Measurements from ENCODE around the gene RNF114. TPM values are rescaled to one million over a fixed set of nuclear protein-coding genes. Genes with fewer than 3 reads are reported as not detected.

RNF114 gene
- total and polyA plus RNA-seq, 10 of the 15 experiments (the other 5 are each of a cell fraction or from before 2014, with no cell fraction given): 28.0 to 82.3 (median 47.2) TPM

DNA sequence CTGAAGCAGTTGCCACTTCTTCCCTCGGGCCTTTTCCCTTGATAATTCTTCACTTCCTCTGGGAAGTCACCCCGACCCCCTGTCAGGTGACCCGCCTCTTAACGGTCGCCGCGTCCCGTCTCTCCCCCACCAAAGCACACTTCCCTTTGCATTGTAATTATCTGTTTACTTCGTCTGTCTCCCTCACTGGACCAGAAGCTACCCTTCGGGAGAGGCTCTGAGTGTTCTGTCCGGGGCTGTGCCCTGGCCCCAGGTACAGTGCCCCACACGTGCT lies 45.8 kb downstream of the RNF114 start:
- intact Hi-C loops (cut with micrococcal nuclease; ENCODE audit: unreplicated experiment): no loop called here
- peak overlapping the region; percentile 78 for H3K4me2 ChIP-seq (ENCODE audit: control insufficient read depth, insufficient read depth)
- BruUV-seq (replicated peaks): no TSS peak
- DNase-seq (ENCODE audit: low read depth, low spot score) (no peak), FAIRE-seq (no peak), ATAC-seq (no peak)
- peak overlapping the region; percentile 71; the same call in 1 of the 2 replicates for H2AFZ ChIP-seq (ENCODE audit: control insufficient read depth, low read depth, low read length)
- no peak overlapping the region for H3K4me3 ChIP-seq
- RAD21 ChIA-PET (ENCODE audit: unreplicated experiment): interaction anchor here (0.9 to 11.4 kb wide), 6 partner anchors 24 to 188 kb away, joined by 3 to 234 read pairs (median 4); no protein-coding TSS in a partner anchor
- SMC1A ChIA-PET (ENCODE audit: uncharacterized antibody, unreplicated experiment): interaction anchor here (0.9 to 4.6 kb wide), 6 partner anchors 20 to 184 kb away, joined by 3 to 93 read pairs (median 6); no protein-coding TSS in a partner anchor
- H3K79me2 ChIP-seq (ENCODE audit: control insufficient read depth, insufficient read depth, low read length): no peaks in the 10 kb centered on the region
- no peaks in the 10 kb centered on the region for H3K9me3 ChIP-seq (replicated peaks; ENCODE audit: control insufficient read depth, insufficient read depth, low read length)
- TF ChIP-seq POLR2AphosphoS5 (IDR thresholded peaks at IDR 0.05; ENCODE audit: low read length) (no peak), MEF2B (IDR thresholded peaks at IDR 0.05; ENCODE audit: partially characterized antibody, poor library complexity, severe bottlenecking) (no peak), CHD4 (IDR thresholded peaks at IDR 0.05) (no peak), SRF (IDR thresholded peaks at IDR 0.05; ENCODE audit: low read depth in 2 of 2, low read length in 2 of 2) (no peak), KDM1A (IDR thresholded peaks at IDR 0.05; ENCODE audit: borderline replicate concordance) (no peak), ESRRA (IDR thresholded peaks at IDR 0.05; ENCODE audit: low read length) (no peak), NR2F1 (conservative IDR thresholded peaks at IDR 0.05) (no peak)
- TF ChIP-seq, protein P1, sequence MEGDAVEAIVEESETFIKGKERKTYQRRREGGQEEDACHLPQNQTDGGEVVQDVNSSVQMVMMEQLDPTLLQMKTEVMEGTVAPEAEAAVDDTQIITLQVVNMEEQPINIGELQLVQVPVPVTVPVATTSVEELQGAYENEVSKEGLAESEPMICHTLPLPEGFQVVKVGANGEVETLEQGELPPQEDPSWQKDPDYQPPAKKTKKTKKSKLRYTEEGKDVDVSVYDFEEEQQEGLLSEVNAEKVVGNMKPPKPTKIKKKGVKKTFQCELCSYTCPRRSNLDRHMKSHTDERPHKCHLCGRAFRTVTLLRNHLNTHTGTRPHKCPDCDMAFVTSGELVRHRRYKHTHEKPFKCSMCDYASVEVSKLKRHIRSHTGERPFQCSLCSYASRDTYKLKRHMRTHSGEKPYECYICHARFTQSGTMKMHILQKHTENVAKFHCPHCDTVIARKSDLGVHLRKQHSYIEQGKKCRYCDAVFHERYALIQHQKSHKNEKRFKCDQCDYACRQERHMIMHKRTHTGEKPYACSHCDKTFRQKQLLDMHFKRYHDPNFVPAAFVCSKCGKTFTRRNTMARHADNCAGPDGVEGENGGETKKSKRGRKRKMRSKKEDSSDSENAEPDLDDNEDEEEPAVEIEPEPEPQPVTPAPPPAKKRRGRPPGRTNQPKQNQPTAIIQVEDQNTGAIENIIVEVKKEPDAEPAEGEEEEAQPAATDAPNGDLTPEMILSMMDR (IDR thresholded peaks at IDR 0.05 in 2 of 3, conservative IDR thresholded peaks at IDR 0.05 in 1 of 3; ENCODE audit: control insufficient read depth in 2 of 3, extremely low read depth in 1 of 3, insufficient read depth in 1 of 3, low read depth in 3 of 3, low read length in 3 of 3): no peak
- H3K9ac ChIP-seq (ENCODE audit: control insufficient read depth, insufficient read depth, low read length): no peak overlapping the region
- no peaks in the 10 kb centered on the region for H3K27me3 ChIP-seq (replicated peaks in 1 of 2; ENCODE audit: control insufficient read depth in 2 of 2, insufficient read depth in 2 of 2, low read length in 1 of 2)
- CTCF ChIA-PET: interaction anchor here (0.6 to 14.7 kb wide), 16 partner anchors 17 to 197 kb away, joined by 3 to 369 read pairs (median 4); partner anchors contain the start of gene UBE2V1
- H3K4me1 ChIP-seq (ENCODE audit: control insufficient read depth, insufficient read depth, low read length): no peaks in the 10 kb centered on the region; the same call in 1 of the 2 replicates
- 16% methylated on average over 12 of the region's 12 CpGs for WGBS (ENCODE audit: insufficient coverage, insufficient replicate concordance, low lambda C conversion rate, missing lambda C conversion rate)
- in situ Hi-C loops (cut with MboI): loop anchor here (5.0 kb wide), 2 partner anchors 90 to 185 kb away; no protein-coding TSS in a partner anchor
- H3K36me3 ChIP-seq (ENCODE audit: control insufficient read depth in 2 of 2, insufficient read depth in 2 of 2, low read length in 1 of 2): no peaks in the 10 kb centered on the region
- H3K27ac ChIP-seq (ENCODE audit: control insufficient read depth, insufficient read depth): no peak overlapping the region
- POLR2A ChIA-PET: interaction anchor here (1.1 kb wide), 1 partner anchor 87 kb away, joined by 3 read pairs; no protein-coding TSS in a partner anchor
- H4K20me1 ChIP-seq (ENCODE audit: control insufficient read depth, insufficient read depth): no peaks in the 10 kb centered on the region

All from GM12878 (cell line).